GM23338 (cell line): Measurements from ENCODE around the gene OLAH. TPM values are rescaled to one million over a fixed set of nuclear protein-coding genes. Genes with fewer than 3 reads are reported as not detected.

Source experiments
- ATAC-seq: fragments of 200-7000 bp; cut with Tn5 transposase; 3 replicates; pipeline ENCODE4 v1.9.1; 2020
- DNase-seq: peaks from one replicate; pipeline ENCODE4 v3.0.0-alpha.2; 2015; ENCODE audit warnings: low spot score
- H2AFZ ChIP-seq: fragments of 200-600 bp; sonication (generic); 2 replicates; pipeline ENCODE4 v1.8.0; 2016; ENCODE audit warnings: antibody characterized with exemption, mild to moderate bottlenecking, moderate library complexity
- H3F3A ChIP-seq: fragments of 200-600 bp; sonication (generic); replicated peaks from 2 replicates; pipeline ENCODE4 v1.8.0; 2017; ENCODE audit warnings: antibody characterized with exemption, mixed run types, low read depth
- H3K27ac ChIP-seq: fragments of 200-600 bp; sonication (generic); 2 replicates; pipeline ENCODE4 v1.6.1; 2016; ENCODE audit warnings: low read depth
- H3K27me3 ChIP-seq: fragments of 200-600 bp; sonication (generic); 2 replicates; pipeline ENCODE4 v1.8.0; 2016; ENCODE audit warnings: mild to moderate bottlenecking, mixed run types, moderate library complexity; ENCODE audit not compliant: insufficient read depth
- H3K36me3 ChIP-seq: fragments of 200-600 bp; sonication (generic); 2 replicates; pipeline ENCODE4 v1.8.0; 2016; ENCODE audit warnings: mild to moderate bottlenecking; ENCODE audit not compliant: insufficient read depth
- H3K4me1 ChIP-seq: fragments of 200-600 bp; sonication (generic); 2 replicates; pipeline ENCODE4 v1.8.0; 2016; ENCODE audit warnings: mild to moderate bottlenecking, moderate library complexity; ENCODE audit not compliant: insufficient read depth
- H3K4me2 ChIP-seq: fragments of 200-600 bp; sonication (generic); 2 replicates; pipeline ENCODE4 v1.7.1; 2017; ENCODE audit warnings: mixed run types
- H3K4me3 ChIP-seq: fragments of 200-600 bp; sonication (generic); 2 replicates; pipeline ENCODE4 v1.6.1; 2016; ENCODE audit warnings: mixed run types
- H3K79me2 ChIP-seq: fragments of 200-600 bp; sonication (generic); replicated peaks from 2 replicates; pipeline ENCODE4 v1.8.0; 2017; ENCODE audit warnings: mild to moderate bottlenecking; ENCODE audit not compliant: insufficient read depth
- H3K9me2 ChIP-seq: fragments of 200-600 bp; sonication (generic); 2 replicates; pipeline ENCODE4 v1.8.0; 2017; ENCODE audit not compliant: insufficient read depth
- H4K20me1 ChIP-seq: fragments of 200-600 bp; sonication (generic); replicated peaks from 2 replicates; pipeline ENCODE4 v1.8.0; 2017; ENCODE audit warnings: mild to moderate bottlenecking; ENCODE audit not compliant: insufficient read depth
- H3K27ac Mint-ChIP-seq: 2 replicates; pipeline ENCODE4 v1.8.0; 2020; ENCODE audit warnings: inconsistent platforms, mild to moderate bottlenecking, moderate library complexity, mixed read lengths
- H3K27me3 Mint-ChIP-seq: 3 replicates; pipeline ENCODE4 v1.8.0; 2022; ENCODE audit warnings: low read depth, mild to moderate bottlenecking, moderate library complexity, mixed read lengths, inconsistent platforms; ENCODE audit not compliant: insufficient read depth, poor library complexity
- H3K36me3 Mint-ChIP-seq: 3 replicates; pipeline ENCODE4 v1.8.0; 2021; ENCODE audit warnings: low read depth, mild to moderate bottlenecking, inconsistent platforms, moderate library complexity, mixed read lengths
- H3K4me1 Mint-ChIP-seq: 3 replicates; pipeline ENCODE4 v1.8.0; 2020; ENCODE audit warnings: mild to moderate bottlenecking, inconsistent platforms, mixed read lengths
- H3K4me3 Mint-ChIP-seq: 3 replicates; pipeline ENCODE4 v1.8.0; 2021; ENCODE audit warnings: moderate library complexity, mild to moderate bottlenecking, inconsistent platforms, mixed read lengths
- H3K9me3 Mint-ChIP-seq: 3 replicates; pipeline ENCODE4 v1.8.0; 2020; ENCODE audit warnings: moderate library complexity, mild to moderate bottlenecking, inconsistent platforms, mixed read lengths
- CREB1 ChIP-seq: fragments of 250-450 bp; sonication (Bioruptor Pico); IDR thresholded peaks from 2 replicates; pipeline ENCODE4 v1.5.0; 2020; ENCODE audit warnings: low read depth, mild to moderate bottlenecking, moderate library complexity
- CTCF ChIP-seq, 2 experiments: fragments of 200-600 bp in 1 of 2; sonication (generic) in 1 of 2; conservative IDR thresholded peaks; 2 replicates each; pipeline versions ENCODE4 v1.5.1 to v1.6.1; 2016 to 2017; ENCODE audit warnings: antibody characterized with exemption in 2 of 2, low read depth in 2 of 2, mild to moderate bottlenecking in 2 of 2, moderate library complexity in 1 of 2
- ETS1 ChIP-seq: IDR thresholded peaks from 2 replicates; pipeline ENCODE4 v1.6.1; 2016; ENCODE audit warnings: antibody characterized with exemption
- EZH2 ChIP-seq: fragments of 200-600 bp; sonication (generic); IDR thresholded peaks from one replicate; pipeline ENCODE4 v1.8.0; 2017; ENCODE audit warnings: antibody characterized with exemption, mild to moderate bottlenecking, low read depth; ENCODE audit not compliant: unreplicated experiment
- EZH2phosphoT487 ChIP-seq: fragments of 200-600 bp; sonication (generic); IDR thresholded peaks from one replicate; pipeline ENCODE4 v1.8.1; 2018; ENCODE audit warnings: antibody characterized with exemption; ENCODE audit not compliant: unreplicated experiment
- JUNB ChIP-seq: IDR thresholded peaks from one replicate; pipeline ENCODE4 v1.6.1; 2016; ENCODE audit warnings: antibody characterized with exemption; ENCODE audit not compliant: unreplicated experiment
- NANOG ChIP-seq: IDR thresholded peaks from 2 replicates; pipeline ENCODE4 v1.6.1; 2016; ENCODE audit warnings: antibody characterized with exemption, borderline replicate concordance
- POLR2AphosphoS5 ChIP-seq: IDR thresholded peaks from 2 replicates; pipeline ENCODE4 v1.6.1; 2016; ENCODE audit warnings: antibody characterized with exemption, low read depth
- REST ChIP-seq: IDR thresholded peaks from one replicate; pipeline ENCODE4 v1.6.1; 2018; ENCODE audit warnings: antibody characterized with exemption; ENCODE audit not compliant: unreplicated experiment
- STAT1 ChIP-seq: IDR thresholded peaks from one replicate; pipeline ENCODE4 v1.6.1; 2016; ENCODE audit warnings: antibody characterized with exemption; ENCODE audit not compliant: unreplicated experiment
- ZNF114 ChIP-seq: fragments of 250-450 bp; sonication (Bioruptor Pico); IDR thresholded peaks from 2 replicates; pipeline ENCODE4 v1.5.0; 2020; ENCODE audit warnings: mild to moderate bottlenecking, moderate library complexity
- ZNF331 ChIP-seq: fragments of 250-450 bp; sonication (Bioruptor Pico); IDR thresholded peaks from 2 replicates; pipeline ENCODE4 v1.5.0; 2020; ENCODE audit warnings: low read depth, mild to moderate bottlenecking, moderate library complexity
- ZNF462 ChIP-seq: fragments of 250-450 bp; sonication (Bioruptor Pico); IDR thresholded peaks from 2 replicates; pipeline ENCODE4 v1.5.0; 2020; ENCODE audit warnings: mild to moderate bottlenecking, moderate library complexity
- polyA plus RNA-seq: library from polyadenylated mRNA; unstranded; fragments of >200 nt; fragmentation: Nextera tagmentation; extraction: Ambion mirVana; gene quantifications from 2 replicates; pipeline ENCODE4 v1.2.1, GENCODE V29; 2016
- total RNA-seq: library from RNA; depleted of rRNA; stranded (reverse); fragments of >200 nt; shearing (Covaris generic); gene quantifications from 2 replicates; pipeline ENCODE4 v1.2.3, GENCODE V29; 2014

OLAH gene
- total and polyA plus RNA-seq, 2 experiments from 2014 or later = not detected

- H3K27ac ChIP-seq = no peak overlapping the region
- no peaks in the 10 kb centered on the region; the same call in 2 of the 3 replicates for H3K9me3 Mint-ChIP-seq
- H3K36me3 ChIP-seq = no peaks in the 10 kb centered on the region
- H3K9me2 ChIP-seq = 0 out of 2 replicates have a peak, but pooled peaks cover 3% of the 10 kb centered on the region
- H3K27me3 Mint-ChIP-seq = peaks cover 2% of the 10 kb centered on the region
- ATAC-seq (peak; percentile 59), DNase-seq (peak; percentile 30)
- no peaks in the 10 kb centered on the region for H3F3A ChIP-seq
- peaks cover 11% of the 10 kb centered on the region; the same call in 1 of the 2 replicates for H3K4me1 ChIP-seq
- H3K36me3 Mint-ChIP-seq = peaks cover 3% of the 10 kb centered on the region; the same call in 1 of the 3 replicates
- no peak overlapping the region for H3K4me3 Mint-ChIP-seq
- H3K27ac Mint-ChIP-seq = 0 out of 2 replicates have a peak overlapping the region, but pooled peaks have one; percentile 7
- no peak for TF ChIP-seq ETS1
- no peak for TF ChIP-seq REST
- TF ChIP-seq EZH2phosphoT487 = no peak
- TF ChIP-seq JUNB = no peak
- TF ChIP-seq CTCF (conservative IDR thresholded peaks at IDR 0.05; ENCODE audit: low read depth in 2 of 2) = no peak
- TF ChIP-seq ZNF114 (CRISPR knock-in tag) = no peak
- TF ChIP-seq POLR2AphosphoS5 = no peak
- no peak for TF ChIP-seq ZNF331 (CRISPR knock-in tag)
- no peak for TF ChIP-seq CREB1 (CRISPR knock-in tag)
- TF ChIP-seq EZH2 = no peak
- no peak for TF ChIP-seq ZNF462
- no peak for TF ChIP-seq NANOG
- TF ChIP-seq STAT1 = no peak
- no peak overlapping the region for H2AFZ ChIP-seq
- H3K27me3 ChIP-seq = no peaks in the 10 kb centered on the region
- no peaks in the 10 kb centered on the region for H3K79me2 ChIP-seq
- no peak overlapping the region for H3K4me3 ChIP-seq
- no peak overlapping the region; the same call in 1 of the 2 replicates for H3K4me2 ChIP-seq
- H3K4me1 Mint-ChIP-seq = peaks cover 8% of the 10 kb centered on the region
- no peaks in the 10 kb centered on the region for H4K20me1 ChIP-seq
Observed at GRCh38 chr10:15045380-15045779, 1.6 kb downstream of the OLAH start.
